IMR-90 (cell line): ENCODE measurements around the gene GMPPB. TPM values are rescaled to one million over a fixed set of nuclear protein-coding genes. Genes with fewer than 3 reads are reported as not detected.

Experiments
- ATAC-seq: fragments of 200-7000 bp; cut with Tn5 transposase; 2 replicates; pipeline ENCODE4 v1.9.1; 2020; ENCODE audit warnings: low read depth, mild to moderate bottlenecking, moderate library complexity
- BruUV-seq: library from RNA; stranded (reverse); fragments of 400-500 nt; replicated peaks from 2 replicates; lab custom pipeline; 2021; lab: Mats Ljungman, UMichigan
- CTCF ChIA-PET: fragments of 300-600 bp; formaldehyde crosslinking; extraction: SDS; loops from one replicate; lab custom pipeline; 2021; ENCODE audit warnings: antibody characterized with exemption; lab: Yijun Ruan, JAX
- POLR2A ChIA-PET: fragments of 300-600 bp; sonication (Branson Sonifier 250); formaldehyde crosslinking; loops from one replicate; lab custom pipeline; 2022; ENCODE audit warnings: antibody characterized with exemption; ENCODE audit not compliant: unreplicated experiment; lab: Charles Lee
- DNase-seq: peaks from one replicate; pipeline ENCODE4 v3.0.0; 2013
- H2AFZ ChIP-seq: replicated peaks from 2 replicates; pipeline ENCODE3; 2013; ENCODE audit warnings: low read length, mild to moderate bottlenecking; ENCODE audit not compliant: poor library complexity
- H2AK5ac ChIP-seq: 2 replicates; pipeline ENCODE4 v1.6.1; 2013; ENCODE audit warnings: low read depth, low read length, inconsistent platforms
- H2AK9ac ChIP-seq: replicated peaks from 2 replicates; pipeline ENCODE3; 2013; ENCODE audit warnings: mild to moderate bottlenecking, low read depth, low read length, moderate library complexity; ENCODE audit not compliant: poor library complexity
- H2BK120ac ChIP-seq: 2 replicates; pipeline ENCODE4 v1.6.1; 2013; ENCODE audit warnings: low read depth, low read length, inconsistent platforms
- H2BK15ac ChIP-seq: 3 replicates; pipeline ENCODE4 v1.6.1; 2013; ENCODE audit warnings: low read depth, low read length, inconsistent platforms
- H2BK20ac ChIP-seq: 2 replicates; pipeline ENCODE4 v1.6.1; 2013; ENCODE audit warnings: low read depth, mild to moderate bottlenecking, inconsistent platforms, low read length, moderate library complexity
- H2BK5ac ChIP-seq: 2 replicates; pipeline ENCODE4 v1.6.1; 2013; ENCODE audit warnings: mild to moderate bottlenecking, low read depth, low read length, inconsistent platforms; ENCODE audit not compliant: poor library complexity, severe bottlenecking
- H3K14ac ChIP-seq: replicated peaks from 2 replicates; pipeline ENCODE4 v1.6.1; 2013; ENCODE audit warnings: low read depth, low read length, inconsistent platforms
- H3K18ac ChIP-seq: 2 replicates; pipeline ENCODE4 v1.6.1; 2013; ENCODE audit warnings: low read depth, low read length, control low read depth
- H3K23ac ChIP-seq: 2 replicates; pipeline ENCODE4 v1.6.1; 2013; ENCODE audit warnings: low read depth, low read length, inconsistent platforms
- H3K27ac ChIP-seq: 2 replicates; pipeline ENCODE4 v1.5.1; 2013; ENCODE audit warnings: mild to moderate bottlenecking, control low read depth, low read length; ENCODE audit not compliant: insufficient read depth
- H3K27me3 ChIP-seq: 2 replicates; pipeline ENCODE4 v1.6.1; 2013; ENCODE audit warnings: low read length; ENCODE audit not compliant: control insufficient read depth, insufficient read depth
- H3K36me3 ChIP-seq: 2 replicates; pipeline ENCODE4 v1.6.1; 2013; ENCODE audit warnings: low read length, mixed read lengths; ENCODE audit not compliant: control insufficient read depth, insufficient read depth
- H3K4ac ChIP-seq: 2 replicates; pipeline ENCODE4 v1.6.1; 2013; ENCODE audit warnings: low read depth, low read length, inconsistent platforms
- H3K4me1 ChIP-seq: 2 replicates; pipeline ENCODE4 v1.6.1; 2013; ENCODE audit warnings: low read length, mixed read lengths; ENCODE audit not compliant: control insufficient read depth, insufficient read depth
- H3K4me2 ChIP-seq: 2 replicates; pipeline ENCODE4 v1.6.1; 2013; ENCODE audit warnings: low read depth, mild to moderate bottlenecking, control low read depth, low read length, moderate library complexity
- H3K4me3 ChIP-seq: 2 replicates; pipeline ENCODE4 v1.5.1; 2013; ENCODE audit warnings: low read depth, mild to moderate bottlenecking, control low read depth, low read length, moderate library complexity; ENCODE audit not compliant: insufficient read depth
- H3K56ac ChIP-seq: 2 replicates; pipeline ENCODE4 v1.6.1; 2013; ENCODE audit warnings: low read length, inconsistent platforms; ENCODE audit not compliant: insufficient read depth; ENCODE audit errors: extremely low read depth
- H3K79me1 ChIP-seq, 2 experiments: 2 replicates each; pipeline ENCODE4 v1.6.1; 2013; ENCODE audit warnings: low read length in 2 of 2, inconsistent platforms in 1 of 2, low read depth in 1 of 2
- H3K9ac ChIP-seq: 2 replicates; pipeline ENCODE4 v1.6.1; 2013; ENCODE audit warnings: low read depth, low read length, control low read depth
- H3K9me1 ChIP-seq: 2 replicates; pipeline ENCODE4 v1.6.1; 2013; ENCODE audit warnings: low read length, inconsistent platforms; ENCODE audit not compliant: insufficient read depth
- H3K9me3 ChIP-seq: 2 replicates; pipeline ENCODE4 v1.6.1; 2013; ENCODE audit warnings: low read length; ENCODE audit not compliant: control insufficient read depth, insufficient read depth
- H4K20me1 ChIP-seq: 2 replicates; pipeline ENCODE4 v1.6.1; 2013; ENCODE audit warnings: low read length, inconsistent platforms; ENCODE audit not compliant: insufficient read depth
- H4K5ac ChIP-seq: 2 replicates; pipeline ENCODE4 v1.6.1; 2013; ENCODE audit warnings: mild to moderate bottlenecking, low read depth, low read length, control low read depth
- H4K8ac ChIP-seq, 2 experiments: 2 replicates each; pipeline ENCODE4 v1.6.1; 2013; ENCODE audit warnings: low read depth in 2 of 2, low read length in 2 of 2, control low read depth in 1 of 2, inconsistent platforms in 1 of 2
- H4K91ac ChIP-seq: 2 replicates; pipeline ENCODE4 v1.6.1; 2013; ENCODE audit warnings: low read depth, low read length, inconsistent platforms; ENCODE audit not compliant: insufficient read depth
- BHLHE40 ChIP-seq: fragments of 150-350 bp; IDR thresholded peaks from 2 replicates; pipeline ENCODE4 v1.6.1; 2016; ENCODE audit warnings: mild to moderate bottlenecking, low read depth, low read length
- CEBPB ChIP-seq: IDR thresholded peaks from 2 replicates; pipeline ENCODE4 v1.6.1; 2012; ENCODE audit warnings: low read depth, low read length, improper control_type of control experiment
- CHD1 ChIP-seq: IDR thresholded peaks from 2 replicates; pipeline ENCODE4 v1.6.1; 2012; ENCODE audit warnings: low read depth, low read length, improper control_type of control experiment
- FOS ChIP-seq: fragments of 150-350 bp; IDR thresholded peaks from 2 replicates; pipeline ENCODE4 v1.6.1; 2016; ENCODE audit warnings: low read depth, low read length
- MAFK ChIP-seq: IDR thresholded peaks from 2 replicates; pipeline ENCODE4 v1.6.1; 2012; ENCODE audit warnings: low read depth, low read length, improper control_type of control experiment
- MXI1 ChIP-seq: IDR thresholded peaks from 2 replicates; pipeline ENCODE4 v1.6.1; 2012; ENCODE audit warnings: low read depth, mild to moderate bottlenecking, low read length, moderate library complexity, borderline replicate concordance
- NFE2L2 ChIP-seq: fragments of 150-350 bp; IDR thresholded peaks from 2 replicates; pipeline ENCODE4 v1.6.1; 2016; ENCODE audit warnings: low read depth, mild to moderate bottlenecking, low read length
- RAD21 ChIP-seq: IDR thresholded peaks from 2 replicates; pipeline ENCODE4 v1.6.1; 2012; ENCODE audit warnings: low read length, improper control_type of control experiment
- RCOR1 ChIP-seq: IDR thresholded peaks from 2 replicates; pipeline ENCODE4 v1.6.1; 2012; ENCODE audit warnings: mild to moderate bottlenecking, low read length, improper control_type of control experiment; ENCODE audit not compliant: insufficient replicate concordance
- RFX5 ChIP-seq: IDR thresholded peaks from 2 replicates; pipeline ENCODE4 v1.8.0; 2012; ENCODE audit warnings: low read depth, mild to moderate bottlenecking, low read length, moderate library complexity
- SMC3 ChIP-seq: fragments of 150-350 bp; IDR thresholded peaks from 2 replicates; pipeline ENCODE4 v1.6.1; 2016; ENCODE audit warnings: low read depth, mild to moderate bottlenecking, antibody characterized with exemption, low read length, moderate library complexity
- WGBS, 2 experiments: methylation state at CpG; one replicate each; pipeline versions ENCODE4 v1.1.5 to v1.1.7; 2013; ENCODE audit warnings: missing lambda C conversion rate in 2 of 2; ENCODE audit not compliant: insufficient read length in 1 of 2; ENCODE audit errors: extremely low coverage in 2 of 2; 5-methylcytosine and 5-hydroxymethylcytosine counted together
- dilution Hi-C: fragments of 300-500 bp; cut with HindIII; formaldehyde crosslinking; loops from one replicate; pipeline ENCODE4 v1.14.3; 2018; ENCODE audit warnings: low sequenced_read_pairs; ENCODE audit not compliant: unreplicated experiment
- in situ Hi-C: fragments of 300-500 bp; cut with MboI; formaldehyde crosslinking; loops from 3 replicates; pipeline ENCODE4 v1.14.3; 2019; ENCODE audit warnings: low sequenced_read_pairs, inconsistent platforms, mixed read lengths
- intact Hi-C: fragments of 100-400 bp; cut with micrococcal nuclease; formaldehyde crosslinking; loops from 2 replicates; pipeline ENCODE4 v1.10.0; 2022
- polyA plus RNA-seq, 3 experiments: library from polyadenylated mRNA; depleted of rRNA; stranded (reverse); fragments of >200 nt; gene quantifications; 2 replicates each; pipeline ENCODE4 v1.2.3, GENCODE V29; 2012; ENCODE audit warnings: low replicate concordance in 1 of 3
- total RNA-seq: library from RNA; depleted of rRNA; stranded (reverse); fragments of >200 nt; gene quantifications from 2 replicates; pipeline ENCODE4 v1.2.3, GENCODE V29; 2012
- TF ChIP-seq, protein P1 (sequence below): fragments of 150-350 bp; IDR thresholded peaks from 2 replicates; pipeline ENCODE4 v1.6.1; 2016; ENCODE audit warnings: low read depth, mild to moderate bottlenecking, low read length, moderate library complexity, borderline replicate concordance
- TF ChIP-seq, protein P2 (sequence below): conservative IDR thresholded peaks from 2 replicates; pipeline ENCODE4 v1.5.1; 2012; ENCODE audit warnings: mild to moderate bottlenecking, low read depth, low read length, improper control_type of control experiment

The GMPPB gene
- total and polyA plus RNA-seq, 2 of the 4 experiments (the other 2 are of a cell fraction) = 27.9 to 37.3 TPM

DNA sequence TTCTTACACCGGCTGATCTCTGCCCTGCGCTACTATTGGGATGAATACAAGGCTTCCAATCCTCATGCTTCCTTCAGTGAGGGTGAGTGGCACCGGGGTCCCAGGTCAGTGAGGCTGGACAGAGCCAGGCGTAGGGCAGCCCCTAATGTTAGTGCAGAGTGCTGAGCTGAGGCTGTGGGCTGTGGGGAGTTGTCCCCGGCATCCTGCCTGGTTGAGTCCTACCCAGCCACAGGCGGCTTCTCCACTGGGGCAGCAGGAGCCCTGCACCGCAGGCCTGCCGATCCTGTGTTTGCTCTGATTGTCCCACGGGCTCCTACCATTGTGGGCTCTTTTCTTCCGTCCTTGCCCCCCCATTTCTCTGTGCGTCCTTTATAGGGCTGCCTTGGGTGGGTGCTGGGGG is 21.1 kb downstream of the GMPPB start:
- Histone ChIP-seq H3K9ac (no peak overlapping the region), H2BK120ac (no peak overlapping the region), H4K91ac (no peak overlapping the region), H3K4me3 (no peak overlapping the region), H3K18ac (no peak overlapping the region), H2BK5ac (no peak overlapping the region), H4K5ac (no peak overlapping the region), H2BK15ac (no peak overlapping the region), H3K27ac (no peak overlapping the region), H3K4me2 (no peak overlapping the region), H3K27me3 (no peaks in the 10 kb centered on the region), H3K14ac (no peak overlapping the region), H3K4ac (no peak overlapping the region), H4K20me1 (peaks cover 7% of the 10 kb centered on the region; the same call in 1 of the 2 replicates), H3K36me3 (peaks cover 48% of the 10 kb centered on the region), H3K9me1 (no peaks in the 10 kb centered on the region), H3K56ac (no peak overlapping the region), H3K9me3 (no peaks in the 10 kb centered on the region), H2BK20ac (no peak overlapping the region), H4K8ac (no peak overlapping the region), H2AK5ac (no peak overlapping the region), H3K23ac (no peak overlapping the region), H3K4me1 (no peaks in the 10 kb centered on the region), H3K79me1 (no peaks in the 10 kb centered on the region), H2AFZ (no peak overlapping the region), H2AK9ac (no peak overlapping the region)
- no CpG with 5 or more reads among the region's 11 CpGs for WGBS, 2 experiments
- POLR2A ChIA-PET = no interaction called here
- TF ChIP-seq MXI1 (no peak), RCOR1 (no peak), CHD1 (no peak), MAFK (no peak), SMC3 (no peak), RAD21 (no peak), RFX5 (no peak), BHLHE40 (no peak), NFE2L2 (no peak), CEBPB (no peak), FOS (no peak)
- TF ChIP-seq, protein P1, sequence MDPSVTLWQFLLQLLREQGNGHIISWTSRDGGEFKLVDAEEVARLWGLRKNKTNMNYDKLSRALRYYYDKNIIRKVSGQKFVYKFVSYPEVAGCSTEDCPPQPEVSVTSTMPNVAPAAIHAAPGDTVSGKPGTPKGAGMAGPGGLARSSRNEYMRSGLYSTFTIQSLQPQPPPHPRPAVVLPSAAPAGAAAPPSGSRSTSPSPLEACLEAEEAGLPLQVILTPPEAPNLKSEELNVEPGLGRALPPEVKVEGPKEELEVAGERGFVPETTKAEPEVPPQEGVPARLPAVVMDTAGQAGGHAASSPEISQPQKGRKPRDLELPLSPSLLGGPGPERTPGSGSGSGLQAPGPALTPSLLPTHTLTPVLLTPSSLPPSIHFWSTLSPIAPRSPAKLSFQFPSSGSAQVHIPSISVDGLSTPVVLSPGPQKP = no peak
- TF ChIP-seq, protein P2, sequence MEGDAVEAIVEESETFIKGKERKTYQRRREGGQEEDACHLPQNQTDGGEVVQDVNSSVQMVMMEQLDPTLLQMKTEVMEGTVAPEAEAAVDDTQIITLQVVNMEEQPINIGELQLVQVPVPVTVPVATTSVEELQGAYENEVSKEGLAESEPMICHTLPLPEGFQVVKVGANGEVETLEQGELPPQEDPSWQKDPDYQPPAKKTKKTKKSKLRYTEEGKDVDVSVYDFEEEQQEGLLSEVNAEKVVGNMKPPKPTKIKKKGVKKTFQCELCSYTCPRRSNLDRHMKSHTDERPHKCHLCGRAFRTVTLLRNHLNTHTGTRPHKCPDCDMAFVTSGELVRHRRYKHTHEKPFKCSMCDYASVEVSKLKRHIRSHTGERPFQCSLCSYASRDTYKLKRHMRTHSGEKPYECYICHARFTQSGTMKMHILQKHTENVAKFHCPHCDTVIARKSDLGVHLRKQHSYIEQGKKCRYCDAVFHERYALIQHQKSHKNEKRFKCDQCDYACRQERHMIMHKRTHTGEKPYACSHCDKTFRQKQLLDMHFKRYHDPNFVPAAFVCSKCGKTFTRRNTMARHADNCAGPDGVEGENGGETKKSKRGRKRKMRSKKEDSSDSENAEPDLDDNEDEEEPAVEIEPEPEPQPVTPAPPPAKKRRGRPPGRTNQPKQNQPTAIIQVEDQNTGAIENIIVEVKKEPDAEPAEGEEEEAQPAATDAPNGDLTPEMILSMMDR = no peak
- DNase-seq (no peak), ATAC-seq (no peak)
- CTCF ChIA-PET = interaction anchor here (2.2 kb wide), 1 partner anchor 137 kb away, joined by 11 read pairs; no protein-coding TSS in a partner anchor
- in situ Hi-C loops = loop anchor here (5.0 kb wide), 2 partner anchors 140 to 205 kb away; no protein-coding TSS in a partner anchor
- dilution Hi-C loops = no loop called here
- intact Hi-C loops = loop anchor here (1.0 to 10.0 kb wide), 3 partner anchors 137 to 392 kb away; no protein-coding TSS in a partner anchor
- no TSS peak for BruUV-seq
